GM12878 (cell line): ENCODE measurements around the gene TPCN1. TPM values are rescaled to one million over a fixed set of nuclear protein-coding genes. Genes with fewer than 3 reads are reported as not detected.

Source experiments
- ATAC-seq: fragments of 200-7000 bp; cut with Tn5 transposase; 3 replicates; pipeline ENCODE4 v1.9.1; 2020; ENCODE audit warnings: mild to moderate bottlenecking, moderate library complexity
- BruUV-seq: library from RNA; stranded (reverse); fragments of 400-500 nt; replicated peaks from 2 replicates; lab custom pipeline; 2021; lab: Mats Ljungman, UMichigan
- CTCF ChIA-PET: fragments of 300-600 bp; sonication (Branson Sonifier 250); formaldehyde crosslinking; extraction: SDS; loops from one replicate; lab custom pipeline; 2021; ENCODE audit warnings: inconsistent platforms; lab: Yijun Ruan, JAX
- POLR2A ChIA-PET: fragments of 350-600 bp; formaldehyde crosslinking; extraction: SDS; loops from one replicate; lab custom pipeline; 2021; ENCODE audit warnings: inconsistent platforms; lab: Charles Lee
- RAD21 ChIA-PET: fragments of 300-600 bp; sonication (Branson Sonifier 250); formaldehyde crosslinking; loops from one replicate; lab custom pipeline; 2023; ENCODE audit warnings: antibody characterized with exemption; ENCODE audit not compliant: unreplicated experiment; lab: Charles Lee
- SMC1A ChIA-PET: fragments of 300-600 bp; sonication (Branson Sonifier 250); formaldehyde crosslinking; loops from one replicate; lab custom pipeline; 2023; ENCODE audit not compliant: unreplicated experiment, uncharacterized antibody; lab: Charles Lee
- DNase-seq: peaks from one replicate; pipeline ENCODE4 v3.0.0-alpha.2; 2011; ENCODE audit warnings: low read depth, low spot score
- FAIRE-seq: peaks from 3 replicates; lab custom pipeline; 2011; peaks lifted over from hg19 to GRCh38; lab: Jason Lieb, UNC
- H2AFZ ChIP-seq: 2 replicates; pipeline ENCODE4 v1.6.0; 2011; ENCODE audit warnings: low read depth, low read length, control low read depth; ENCODE audit not compliant: control insufficient read depth
- H3K27ac ChIP-seq: 2 replicates; pipeline ENCODE4 v1.5.1; 2011; ENCODE audit warnings: control low read depth; ENCODE audit not compliant: control insufficient read depth, insufficient read depth
- H3K27me3 ChIP-seq, 2 experiments: replicated peaks in 1 of 2; 2 replicates each; pipeline versions ENCODE4 v1.6.0 to v1.6.1; 2011; ENCODE audit warnings: low read length in 1 of 2; ENCODE audit not compliant: control insufficient read depth in 2 of 2, insufficient read depth in 2 of 2
- H3K36me3 ChIP-seq, 2 experiments: 2 replicates each; pipeline ENCODE4 v1.5.1; 2011; ENCODE audit warnings: low read length in 1 of 2; ENCODE audit not compliant: control insufficient read depth in 2 of 2, insufficient read depth in 2 of 2
- H3K4me1 ChIP-seq: 2 replicates; pipeline ENCODE4 v1.6.1; 2011; ENCODE audit warnings: mild to moderate bottlenecking, low read length, moderate library complexity, mixed read lengths; ENCODE audit not compliant: control insufficient read depth, insufficient read depth
- H3K4me2 ChIP-seq: 2 replicates; pipeline ENCODE4 v1.6.0; 2011; ENCODE audit warnings: control low read depth; ENCODE audit not compliant: control insufficient read depth, insufficient read depth
- H3K4me3 ChIP-seq: fragments of 200-600 bp; sonication (generic); 2 replicates; pipeline ENCODE4 v1.5.1; 2016
- H3K79me2 ChIP-seq: 2 replicates; pipeline ENCODE4 v1.6.0; 2011; ENCODE audit warnings: low read length; ENCODE audit not compliant: control insufficient read depth, insufficient read depth
- H3K9ac ChIP-seq: 2 replicates; pipeline ENCODE4 v1.8.0; 2011; ENCODE audit warnings: low read length, control low read depth, mixed read lengths; ENCODE audit not compliant: control insufficient read depth, insufficient read depth
- H3K9me3 ChIP-seq: replicated peaks from 3 replicates; pipeline ENCODE4 v1.5.1; 2011; ENCODE audit warnings: mild to moderate bottlenecking, low read length; ENCODE audit not compliant: control insufficient read depth, insufficient read depth
- H4K20me1 ChIP-seq: 2 replicates; pipeline ENCODE4 v1.6.0; 2011; ENCODE audit not compliant: control insufficient read depth, insufficient read depth
- ATF7 ChIP-seq: fragments of 450-650 bp; IDR thresholded peaks from 2 replicates; pipeline ENCODE4 v1.6.1; 2016; ENCODE audit warnings: low read depth, mild to moderate bottlenecking
- JUND ChIP-seq: IDR thresholded peaks from 2 replicates; pipeline ENCODE4 v1.6.1; 2012; ENCODE audit warnings: low read depth, mild to moderate bottlenecking, low read length, improper control_type of control experiment, moderate library complexity
- KDM1A ChIP-seq: fragments of 200-600 bp; sonication (generic); IDR thresholded peaks from 2 replicates; pipeline ENCODE4 v1.6.1; 2016; ENCODE audit warnings: borderline replicate concordance
- NFIC ChIP-seq: IDR thresholded peaks from 2 replicates; pipeline ENCODE4 v1.6.1; 2012; ENCODE audit warnings: low read depth, mild to moderate bottlenecking, inconsistent platforms, low read length, moderate library complexity
- SIN3A ChIP-seq: IDR thresholded peaks from 2 replicates; pipeline ENCODE4 v1.6.1; 2012; ENCODE audit warnings: low read depth, low read length, improper control_type of control experiment
- STAT1 ChIP-seq: fragments of 450-650 bp; conservative IDR thresholded peaks from 2 replicates; pipeline ENCODE4 v1.6.1; 2014; ENCODE audit warnings: antibody characterized with exemption, mild to moderate bottlenecking
- SUPT20H ChIP-seq: IDR thresholded peaks from 2 replicates; pipeline ENCODE4 v1.6.1; 2011; ENCODE audit warnings: low read depth, mild to moderate bottlenecking, low read length, moderate library complexity, borderline replicate concordance; ENCODE audit not compliant: control insufficient read depth
- WGBS: methylation state at CpG from one replicate; pipeline ENCODE4 v1.1.6; 2016; ENCODE audit warnings: low lambda C conversion rate; ENCODE audit not compliant: insufficient replicate concordance, insufficient coverage; ENCODE audit errors: missing lambda C conversion rate; 5-methylcytosine and 5-hydroxymethylcytosine counted together
- in situ Hi-C: fragments of 300-500 bp; cut with MboI; formaldehyde crosslinking; loops from 9 replicates; pipeline ENCODE4 v1.14.3; 2018; ENCODE audit warnings: mixed read lengths
- intact Hi-C: fragments of 100-400 bp; cut with micrococcal nuclease; formaldehyde crosslinking; loops from one replicate; pipeline ENCODE4 v1.14.2; 2022; ENCODE audit not compliant: unreplicated experiment
- polyA plus RNA-seq, 11 experiments: library from polyadenylated mRNA; depleted of rRNA in 4 of 11; unstranded in 6 of 11; stranded (reverse) in 5 of 11; fragments of >200 nt; fragmentation: Nextera tagmentation in 4 of 11; fragmentation: Illumina TruSeq in 1 of 11; extraction: Ambion mirVana in 4 of 11; extraction: Trizol in 1 of 11; gene quantifications; 1 replicate in 1 of 11; 2 replicates in 10 of 11; pipeline versions ENCODE4 v1.2.1 to v1.2.3, GENCODE V29; 2011 to 2016; ENCODE audit warnings: inconsistent platforms in 2 of 11, missing spikeins in 2 of 11, low read depth in 1 of 11
- total RNA-seq, 4 experiments: library from RNA; depleted of rRNA in 3 of 4; stranded (reverse); fragments of >200 nt in 3 of 4; fragmentation: Illumina TruSeq in 1 of 4; extraction: Trizol in 1 of 4; gene quantifications; 2 replicates each; pipeline versions ENCODE4 v1.2.1 to v1.2.3, GENCODE V29; 2013 to 2021
- TF ChIP-seq, protein P1 (sequence below): fragments of 450-650 bp; IDR thresholded peaks from 2 replicates; pipeline ENCODE4 v1.6.1; 2018; ENCODE audit warnings: mild to moderate bottlenecking, low read depth, moderate library complexity; ENCODE audit not compliant: partially characterized antibody
- TF ChIP-seq, protein P2 (sequence below): IDR thresholded peaks from 2 replicates; pipeline ENCODE4 v1.6.1; 2011; ENCODE audit warnings: borderline replicate concordance, low read depth, mild to moderate bottlenecking, moderate library complexity, mixed read lengths, low read length; ENCODE audit not compliant: insufficient read depth; ENCODE audit errors: extremely low read length

The TPCN1 gene
- total and polyA plus RNA-seq, 10 of the 15 experiments (the other 5 are each of a cell fraction or from before 2014, with no cell fraction given), result 0.79 to 30.9 (median 19.4) TPM

DNA sequence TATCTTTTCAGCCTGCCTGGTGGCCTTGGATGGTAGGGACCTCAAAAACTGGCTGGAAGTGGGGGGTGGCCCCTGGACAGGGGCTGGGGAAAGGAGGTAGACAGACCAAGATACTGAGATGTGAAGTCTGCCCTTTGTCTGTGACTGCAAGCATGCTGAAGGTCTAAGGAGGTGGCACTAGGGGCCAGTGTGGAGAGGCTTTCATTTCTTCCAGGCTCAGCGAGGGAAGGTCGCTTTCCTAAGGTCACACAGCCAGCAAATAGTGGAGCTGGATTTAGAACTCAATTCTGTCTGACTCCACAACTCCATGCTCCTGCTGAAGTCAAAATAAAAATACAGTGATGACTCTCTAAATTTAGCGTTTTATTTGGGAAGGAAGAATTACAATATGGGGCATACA lies 125.8 kb downstream of the TPCN1 start:
- SMC1A ChIA-PET, result no interaction called here
- no peak overlapping the region for H3K4me3 ChIP-seq
- H3K36me3 ChIP-seq, result no peaks in the 10 kb centered on the region
- no peaks in the 10 kb centered on the region for H3K79me2 ChIP-seq
- H3K9me3 ChIP-seq, result no peaks in the 10 kb centered on the region
- 58% methylated on average over 3 of the region's 3 CpGs for WGBS
- intact Hi-C loops, result no loop called here
- DNase-seq (no peak), FAIRE-seq (no peak), ATAC-seq (no peak; the same call in 2 of the 3 replicates)
- RAD21 ChIA-PET, result interaction anchor here (0.6 kb wide), 1 partner anchor 12 kb away, joined by 4 read pairs; the partner anchor contains the start of gene SLC8B1
- no TSS peak for BruUV-seq
- H3K27ac ChIP-seq, result no peak overlapping the region
- in situ Hi-C loops, result no loop called here
- no peak for TF ChIP-seq NFIC
- no peak for TF ChIP-seq STAT1
- TF ChIP-seq, all 136 proteins: peak for 0
- H3K9ac ChIP-seq, result no peak overlapping the region
- no peak overlapping the region for H3K4me2 ChIP-seq
- no peak overlapping the region for H2AFZ ChIP-seq
- ChIA-PET CTCF (interaction anchor here (0.5 to 1.2 kb wide), 4 partner anchors 10 to 78 kb away, joined by 3 to 4 read pairs (median 3); no protein-coding TSS in a partner anchor), POLR2A (no interaction called here)
- no peaks in the 10 kb centered on the region for H3K4me1 ChIP-seq
- H4K20me1 ChIP-seq, result no peaks in the 10 kb centered on the region
- no peaks in the 10 kb centered on the region; a peak in 1 of 4 replicates for H3K27me3 ChIP-seq

DNA sequence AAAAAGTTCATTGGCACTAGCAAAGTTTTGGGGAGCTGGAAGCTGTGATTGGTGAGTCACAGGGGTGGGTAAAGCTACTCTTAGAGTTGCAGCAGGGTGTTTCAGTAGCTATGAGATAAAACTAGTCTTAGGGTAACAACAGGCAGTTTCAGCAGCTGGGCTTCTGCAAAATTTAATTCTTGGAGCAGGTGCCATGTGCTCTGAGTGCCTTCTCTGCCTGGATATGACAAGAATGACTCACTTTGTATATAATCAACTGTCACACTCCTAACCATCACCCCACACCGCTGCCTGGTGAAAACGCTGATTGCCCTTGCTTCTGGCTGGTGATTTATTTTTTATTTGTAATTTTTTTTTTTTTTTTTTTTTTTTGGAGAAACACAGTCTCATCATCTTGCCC lies 126.6 kb downstream of the TPCN1 start:
- 72% methylated on average over 2 of the region's 2 CpGs for WGBS
- Histone ChIP-seq H3K27me3 (no peaks in the 10 kb centered on the region; a peak in 1 of 4 replicates), H3K79me2 (no peaks in the 10 kb centered on the region), H3K4me3 (no peak overlapping the region), H2AFZ (no peak overlapping the region), H3K4me2 (no peak overlapping the region), H3K9ac (no peak overlapping the region), H3K4me1 (no peaks in the 10 kb centered on the region), H3K9me3 (no peaks in the 10 kb centered on the region), H3K27ac (no peak overlapping the region), H3K36me3 (no peaks in the 10 kb centered on the region), H4K20me1 (no peaks in the 10 kb centered on the region)
- TF ChIP-seq ATF7 (no peak), KDM1A (no peak), JUND (no peak), SIN3A (no peak), SUPT20H (no peak)
- TF ChIP-seq, protein P1, sequence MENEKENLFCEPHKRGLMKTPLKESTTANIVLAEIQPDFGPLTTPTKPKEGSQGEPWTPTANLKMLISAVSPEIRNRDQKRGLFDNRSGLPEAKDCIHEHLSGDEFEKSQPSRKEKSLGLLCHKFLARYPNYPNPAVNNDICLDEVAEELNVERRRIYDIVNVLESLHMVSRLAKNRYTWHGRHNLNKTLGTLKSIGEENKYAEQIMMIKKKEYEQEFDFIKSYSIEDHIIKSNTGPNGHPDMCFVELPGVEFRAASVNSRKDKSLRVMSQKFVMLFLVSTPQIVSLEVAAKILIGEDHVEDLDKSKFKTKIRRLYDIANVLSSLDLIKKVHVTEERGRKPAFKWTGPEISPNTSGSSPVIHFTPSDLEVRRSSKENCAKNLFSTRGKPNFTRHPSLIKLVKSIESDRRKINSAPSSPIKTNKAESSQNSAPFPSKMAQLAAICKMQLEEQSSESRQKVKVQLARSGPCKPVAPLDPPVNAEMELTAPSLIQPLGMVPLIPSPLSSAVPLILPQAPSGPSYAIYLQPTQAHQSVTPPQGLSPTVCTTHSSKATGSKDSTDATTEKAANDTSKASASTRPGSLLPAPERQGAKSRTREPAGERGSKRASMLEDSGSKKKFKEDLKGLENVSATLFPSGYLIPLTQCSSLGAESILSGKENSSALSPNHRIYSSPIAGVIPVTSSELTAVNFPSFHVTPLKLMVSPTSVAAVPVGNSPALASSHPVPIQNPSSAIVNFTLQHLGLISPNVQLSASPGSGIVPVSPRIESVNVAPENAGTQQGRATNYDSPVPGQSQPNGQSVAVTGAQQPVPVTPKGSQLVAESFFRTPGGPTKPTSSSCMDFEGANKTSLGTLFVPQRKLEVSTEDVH, result no peak
- TF ChIP-seq, protein P2, sequence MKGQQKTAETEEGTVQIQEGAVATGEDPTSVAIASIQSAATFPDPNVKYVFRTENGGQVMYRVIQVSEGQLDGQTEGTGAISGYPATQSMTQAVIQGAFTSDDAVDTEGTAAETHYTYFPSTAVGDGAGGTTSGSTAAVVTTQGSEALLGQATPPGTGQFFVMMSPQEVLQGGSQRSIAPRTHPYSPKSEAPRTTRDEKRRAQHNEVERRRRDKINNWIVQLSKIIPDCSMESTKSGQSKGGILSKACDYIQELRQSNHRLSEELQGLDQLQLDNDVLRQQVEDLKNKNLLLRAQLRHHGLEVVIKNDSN, result no peak
- ChIA-PET CTCF (interaction anchor here (1.0 to 1.1 kb wide), 3 partner anchors 24 to 78 kb away, joined by 3 to 4 read pairs (median 3); no protein-coding TSS in a partner anchor), POLR2A (no interaction called here), RAD21 (no interaction called here), SMC1A (interaction anchor here (0.6 kb wide), 1 partner anchor 1410 kb away, joined by 3 read pairs; no protein-coding TSS in a partner anchor)
- no peak for FAIRE-seq
- no peak for DNase-seq
- in situ Hi-C loops, result no loop called here
- no TSS peak for BruUV-seq
- intact Hi-C loops, result no loop called here
- ATAC-seq, result no peak
